HepG2 (cell line): Measurements from ENCODE around the gene ELP4. TPM values are rescaled to one million over a fixed set of nuclear protein-coding genes. Genes with fewer than 3 reads are reported as not detected.
A peak's percentile ranks its signal among the peaks of the same experiment; 100 is the strongest.

Experiments used
- ATAC-seq: fragments of 200-7000 bp; cut with Tn5 transposase; 3 replicates; pipeline ENCODE4 v1.9.1; 2020; ENCODE audit warnings: mild to moderate bottlenecking, moderate library complexity
- BruUV-seq: library from RNA; stranded (reverse); fragments of 400-500 nt; replicated peaks from 2 replicates; lab custom pipeline; 2021; lab: Mats Ljungman, UMichigan
- CTCF ChIA-PET: fragments of 300-600 bp; formaldehyde crosslinking; extraction: SDS; loops from one replicate; lab custom pipeline; 2021; ENCODE audit warnings: low total read pairs, inconsistent platforms, low intra/inter-chr PET ratio; lab: Yijun Ruan, JAX
- POLR2A ChIA-PET: fragments of 350-600 bp; sonication (Branson Sonifier 250); formaldehyde crosslinking; loops from one replicate; lab custom pipeline; 2020; ENCODE audit warnings: antibody characterized with exemption, inconsistent platforms; lab: Yijun Ruan, JAX
- DNase-seq: peaks from one replicate; pipeline ENCODE4 v3.0.0-alpha.2; 2015; ENCODE audit warnings: low spot score
- FAIRE-seq: peaks from 3 replicates; lab custom pipeline; 2011; peaks lifted over from hg19 to GRCh38; lab: Jason Lieb, UNC
- H2AFZ ChIP-seq: one replicate; pipeline ENCODE4 v1.6.1; 2011; ENCODE audit warnings: low read length, inconsistent platforms
- H3K27ac ChIP-seq: fragments of 300-600 bp; 3 replicates; pipeline ENCODE4 v1.8.0; 2011; ENCODE audit warnings: mixed run types, mild to moderate bottlenecking, mixed read lengths, low read length, inconsistent platforms; ENCODE audit not compliant: insufficient read depth; ENCODE audit errors: extremely low read length
- H3K27me3 ChIP-seq, 2 experiments: fragments of 200-600 bp in 1 of 2; 2 replicates in 1 of 2; 3 replicates in 1 of 2; pipeline versions ENCODE4 v1.6.0 to v1.8.0; 2011; ENCODE audit warnings: low read length in 2 of 2, mild to moderate bottlenecking in 2 of 2, moderate library complexity in 2 of 2, inconsistent platforms in 1 of 2; ENCODE audit not compliant: insufficient read depth in 2 of 2, control insufficient read depth in 1 of 2
- H3K36me3 ChIP-seq, 2 experiments: fragments of 200-600 bp in 1 of 2; replicated peaks in 1 of 2; 2 replicates in 1 of 2; 3 replicates in 1 of 2; pipeline versions ENCODE4 v1.5.1 to v1.8.0; 2011; ENCODE audit warnings: low read length in 2 of 2, inconsistent platforms in 1 of 2; ENCODE audit not compliant: insufficient read depth in 2 of 2, control insufficient read depth in 1 of 2
- H3K4me1 ChIP-seq: 2 replicates; pipeline ENCODE4 v1.5.1; 2012; ENCODE audit warnings: low read length, inconsistent platforms; ENCODE audit not compliant: insufficient read depth
- H3K4me2 ChIP-seq: 2 replicates; pipeline ENCODE4 v1.6.0; 2011; ENCODE audit warnings: low read depth, low read length, inconsistent platforms
- H3K4me3 ChIP-seq, 3 experiments: fragments of 200-600 bp in 1 of 3; sonication (generic), shearing (Covaris generic) in 1 of 3; replicated peaks in 1 of 3; 2 replicates each; pipeline ENCODE4 v1.5.1; 2011 to 2016; ENCODE audit warnings: low read length in 3 of 3, inconsistent platforms in 2 of 3, low read depth in 2 of 3, mild to moderate bottlenecking in 2 of 3, control low read depth in 1 of 3, mixed read lengths in 1 of 3; ENCODE audit not compliant: insufficient read depth in 1 of 3
- H3K79me2 ChIP-seq: one replicate; pipeline ENCODE4 v1.6.1; 2011; ENCODE audit warnings: low read length, inconsistent platforms; ENCODE audit not compliant: insufficient read depth
- H3K9ac ChIP-seq: 2 replicates; pipeline ENCODE4 v1.6.0; 2011; ENCODE audit warnings: mild to moderate bottlenecking, low read depth, low read length, inconsistent platforms; ENCODE audit not compliant: insufficient read depth
- H3K9me3 ChIP-seq: 2 replicates; pipeline ENCODE4 v1.5.1; 2012; ENCODE audit warnings: mild to moderate bottlenecking, low read length
- H4K20me1 ChIP-seq: 2 replicates; pipeline ENCODE4 v1.6.0; 2011; ENCODE audit warnings: inconsistent platforms, mild to moderate bottlenecking, low read length, moderate library complexity; ENCODE audit not compliant: insufficient read depth
- BRF2 ChIP-seq: sonication (generic); formaldehyde crosslinking; IDR thresholded peaks from 2 replicates; pipeline ENCODE4 v1.8.1; 2022; ENCODE audit warnings: mild to moderate bottlenecking, missing genetic modification reagents
- MAF1 ChIP-seq: sonication (generic); formaldehyde crosslinking; IDR thresholded peaks from 2 replicates; pipeline ENCODE4 v1.5.0; 2020; ENCODE audit warnings: missing genetic modification reagents, borderline replicate concordance
- MAFF ChIP-seq: IDR thresholded peaks from 2 replicates; pipeline ENCODE4 v1.6.1; 2011; ENCODE audit warnings: low read depth, low read length, improper control_type of control experiment
- MAFK ChIP-seq, 2 experiments: IDR thresholded peaks in 1 of 2; conservative IDR thresholded peaks in 1 of 2; 2 replicates each; pipeline ENCODE4 v1.6.1; 2011; ENCODE audit warnings: improper control_type of control experiment in 2 of 2, low read length in 2 of 2
- SIX4 ChIP-seq: sonication (generic); formaldehyde crosslinking; IDR thresholded peaks from 2 replicates; pipeline ENCODE4 v1.4.0; 2020; ENCODE audit warnings: missing genetic modification reagents
- ZBTB4 ChIP-seq: sonication (generic); formaldehyde crosslinking; IDR thresholded peaks from 2 replicates; pipeline ENCODE4 v1.4.0; 2020; ENCODE audit warnings: missing genetic modification reagents, mild to moderate bottlenecking, borderline replicate concordance
- ZNF547 ChIP-seq: sonication (generic); formaldehyde crosslinking; IDR thresholded peaks from 2 replicates; pipeline ENCODE4 v1.5.1; 2020; ENCODE audit warnings: mild to moderate bottlenecking, missing genetic modification reagents
- ZNF570 ChIP-seq: sonication (generic); formaldehyde crosslinking; IDR thresholded peaks from 2 replicates; pipeline ENCODE4 v1.4.0; 2020; ENCODE audit warnings: mild to moderate bottlenecking, missing genetic modification reagents, borderline replicate concordance
- ZNF790 ChIP-seq: sonication (generic); formaldehyde crosslinking; IDR thresholded peaks from 2 replicates; pipeline ENCODE4 v1.8.0; 2022; ENCODE audit warnings: missing genetic modification reagents, mild to moderate bottlenecking, borderline replicate concordance
- WGBS: methylation state at CpG from one replicate; pipeline ENCODE4 v1.1.6; 2017; ENCODE audit warnings: low lambda C conversion rate; 5-methylcytosine and 5-hydroxymethylcytosine counted together
- in situ Hi-C: cut with HindIII; loops from 2 replicates; pipeline ENCODE4 v1.10.0; 2017; ENCODE audit warnings: low pct_unique_long_range_greater_than_20kb; ENCODE audit not compliant: extremely low pct_ligation_motif_present
- intact Hi-C: fragments of 100-400 bp; cut with micrococcal nuclease; formaldehyde crosslinking; loops from one replicate; pipeline ENCODE4 v1.10.0; 2022; ENCODE audit not compliant: unreplicated experiment
- polyA plus RNA-seq, 8 experiments: library from polyadenylated mRNA; depleted of rRNA in 3 of 8; stranded (reverse) in 7 of 8; unstranded in 1 of 8; fragments of >200 nt; fragmentation: Illumina TruSeq in 4 of 8; extraction: Trizol in 4 of 8; gene quantifications; 2 replicates each; pipeline versions ENCODE4 v1.2.1 to v1.2.3, GENCODE V29; 2011 to 2016; ENCODE audit warnings: low read depth in 4 of 8, missing spikeins in 1 of 8, mixed read lengths in 1 of 8; ENCODE audit not compliant: insufficient read depth in 1 of 8
- total RNA-seq, 5 experiments: library from RNA; depleted of rRNA; stranded (reverse); fragments of >200 nt; fragmentation: Illumina TruSeq; extraction: Trizol; gene quantifications; 2 replicates each; pipeline ENCODE4 v1.2.3, GENCODE V29; 2016; ENCODE audit warnings: low read depth in 1 of 5
- TF ChIP-seq, protein P1 (sequence below): sonication (generic); formaldehyde crosslinking; IDR thresholded peaks from 2 replicates; pipeline ENCODE4 v1.5.1; 2020; ENCODE audit warnings: mild to moderate bottlenecking, moderate library complexity, missing genetic modification reagents

ELP4 gene
- total and polyA plus RNA-seq, 2 of the 13 experiments (the other 11 are each of a cell fraction or from before 2014, with no cell fraction given) = 12.8 to 19.1 TPM

- no TSS peak for BruUV-seq
- Histone ChIP-seq H3K36me3 (no peaks in the 10 kb centered on the region), H3K27me3 (no peaks in the 10 kb centered on the region), H3K4me1 (no peaks in the 10 kb centered on the region), H3K4me2 (no peak overlapping the region), H2AFZ (no peak overlapping the region), H3K79me2 (no peaks in the 10 kb centered on the region), H3K9ac (no peak overlapping the region), H3K27ac (no peak overlapping the region), H3K4me3 (no peak overlapping the region), H4K20me1 (no peaks in the 10 kb centered on the region), H3K9me3 (no peaks in the 10 kb centered on the region)
- FAIRE-seq (no peak), DNase-seq (no peak), ATAC-seq (no peak)
- POLR2A ChIA-PET = no interaction called here
- in situ Hi-C loops = no loop called here
- TF ChIP-seq MAFK (conservative IDR thresholded peaks at IDR 0.05 in 1 of 2, IDR thresholded peaks at IDR 0.05 in 1 of 2; ENCODE audit: low read length in 2 of 2) = peak; percentile 46 to 58
- TF ChIP-seq MAFF = peak; percentile 37; the same call in 1 of the 2 replicates
- no peak for TF ChIP-seq BRF2 (CRISPR knock-in tag)
- CTCF ChIA-PET = no interaction called here
- intact Hi-C loops = no loop called here
Observed at GRCh38 chr11:31521497-31522150, 12.1 kb downstream of the ELP4 start.

DNA sequence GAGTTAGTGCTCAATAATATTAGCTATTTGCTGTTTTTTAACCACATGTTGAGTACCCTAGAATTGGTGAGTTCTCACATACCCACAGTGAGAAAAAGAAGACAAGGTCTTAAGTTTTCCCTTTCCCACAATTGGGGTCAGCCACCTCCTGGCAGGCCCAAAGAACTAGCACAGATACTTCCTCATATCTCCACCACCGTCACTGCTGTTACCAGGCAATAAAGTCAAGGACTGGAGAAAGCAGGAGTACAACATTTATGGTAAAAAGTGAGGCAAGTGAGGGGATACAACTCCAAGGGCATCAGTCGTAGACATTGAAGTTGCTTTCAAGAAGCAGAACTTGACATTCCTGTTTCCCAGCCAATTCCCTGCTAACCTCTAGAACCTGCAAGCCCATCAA, 19.6 kb downstream of the ELP4 start:
- Histone ChIP-seq H2AFZ (no peak overlapping the region), H4K20me1 (no peaks in the 10 kb centered on the region), H3K4me3 (no peak overlapping the region), H3K4me1 (no peaks in the 10 kb centered on the region), H3K9ac (no peak overlapping the region), H3K27ac (no peak overlapping the region), H3K9me3 (no peaks in the 10 kb centered on the region), H3K36me3 (no peaks in the 10 kb centered on the region), H3K79me2 (no peaks in the 10 kb centered on the region), H3K4me2 (no peak overlapping the region), H3K27me3 (no peaks in the 10 kb centered on the region)
- in situ Hi-C loops = no loop called here
- POLR2A ChIA-PET = no interaction called here
- intact Hi-C loops = no loop called here
- FAIRE-seq (no peak), ATAC-seq (no peak), DNase-seq (no peak)
- 96% methylated on average over 2 of the region's 2 CpGs for WGBS
- CTCF ChIA-PET = no interaction called here
- no TSS peak for BruUV-seq
- TF ChIP-seq ZBTB4 (CRISPR knock-in tag) (no peak), ZNF570 (no peak), MAF1 (CRISPR knock-in tag) (no peak), ZNF790 (no peak), SIX4 (CRISPR knock-in tag) (no peak), ZNF547 (no peak)
- TF ChIP-seq, protein P1, sequence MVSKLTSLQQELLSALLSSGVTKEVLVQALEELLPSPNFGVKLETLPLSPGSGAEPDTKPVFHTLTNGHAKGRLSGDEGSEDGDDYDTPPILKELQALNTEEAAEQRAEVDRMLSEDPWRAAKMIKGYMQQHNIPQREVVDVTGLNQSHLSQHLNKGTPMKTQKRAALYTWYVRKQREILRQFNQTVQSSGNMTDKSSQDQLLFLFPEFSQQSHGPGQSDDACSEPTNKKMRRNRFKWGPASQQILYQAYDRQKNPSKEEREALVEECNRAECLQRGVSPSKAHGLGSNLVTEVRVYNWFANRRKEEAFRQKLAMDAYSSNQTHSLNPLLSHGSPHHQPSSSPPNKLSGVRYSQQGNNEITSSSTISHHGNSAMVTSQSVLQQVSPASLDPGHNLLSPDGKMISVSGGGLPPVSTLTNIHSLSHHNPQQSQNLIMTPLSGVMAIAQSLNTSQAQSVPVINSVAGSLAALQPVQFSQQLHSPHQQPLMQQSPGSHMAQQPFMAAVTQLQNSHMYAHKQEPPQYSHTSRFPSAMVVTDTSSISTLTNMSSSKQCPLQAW (CRISPR knock-in tag) = no peak
